WERI-Rb-1 (cell line): ENCODE results near the gene NAGK.

Experiments
- DNase-seq: peaks from one replicate; pipeline ENCODE4 v3.0.0-alpha.2; 2020
- H3K27ac ChIP-seq: fragments of 250-450 bp; sonication (Bioruptor Pico); 2 replicates; pipeline ENCODE4 v1.5.1; 2020; ENCODE audit warnings: mild to moderate bottlenecking, moderate library complexity
- H3K27me3 ChIP-seq: fragments of 250-450 bp; sonication (Bioruptor Pico); 2 replicates; pipeline ENCODE4 v1.5.1; 2021; ENCODE audit warnings: mild to moderate bottlenecking, low read depth, moderate library complexity; ENCODE audit not compliant: insufficient read depth, severe bottlenecking
- H3K36me3 ChIP-seq: fragments of 250-450 bp; sonication (Bioruptor Pico); 2 replicates; pipeline ENCODE4 v1.5.1; 2020; ENCODE audit warnings: mild to moderate bottlenecking, moderate library complexity
- H3K4me3 ChIP-seq: 2 replicates; pipeline ENCODE4 v1.5.1; 2011; ENCODE audit warnings: low read depth, mild to moderate bottlenecking, control low read depth, low read length
- H3K9me3 ChIP-seq: fragments of 250-450 bp; sonication (Bioruptor Pico); 2 replicates; pipeline ENCODE4 v1.5.1; 2021; ENCODE audit warnings: mild to moderate bottlenecking, moderate library complexity; ENCODE audit not compliant: severe bottlenecking
- CTCF ChIP-seq: IDR thresholded peaks from 2 replicates; pipeline ENCODE4 v1.5.1; 2011; ENCODE audit warnings: low read depth, mild to moderate bottlenecking, control low read depth, inconsistent platforms, low read length

NAGK gene

GRCh38 chr2:71060871-71061270, 7.6 kb upstream of the NAGK start:
- no peak for DNase-seq
- no peaks in the 10 kb centered on the region for H3K27me3 ChIP-seq
- no peak overlapping the region for H3K27ac ChIP-seq
- no peak for TF ChIP-seq CTCF
- no peaks in the 10 kb centered on the region for H3K9me3 ChIP-seq
- no peak overlapping the region for H3K4me3 ChIP-seq
- H3K36me3 ChIP-seq, result no peaks in the 10 kb centered on the region

DNA sequence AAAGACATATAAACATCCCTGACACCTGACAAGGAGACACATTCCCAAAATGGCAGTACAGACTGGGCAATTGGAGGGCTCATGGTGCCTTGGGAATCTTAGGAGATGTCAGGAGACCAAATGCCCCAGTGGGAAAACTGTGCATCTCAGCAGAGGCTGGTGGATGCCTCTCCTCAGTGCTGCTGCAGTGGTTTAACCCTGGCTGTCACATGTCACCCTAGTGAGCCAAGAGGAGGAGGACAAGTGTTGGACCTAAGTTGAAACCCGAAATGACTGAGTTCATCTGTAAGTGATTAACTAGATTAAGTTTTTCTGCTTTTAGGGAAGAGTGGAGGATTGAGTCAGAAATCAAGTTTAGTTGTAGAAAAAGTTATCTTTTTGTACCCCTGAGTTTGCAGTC, 5.2 kb upstream of the NAGK start:
- no peaks in the 10 kb centered on the region for H3K9me3 ChIP-seq
- H3K36me3 ChIP-seq, result no peaks in the 10 kb centered on the region
- no peak for DNase-seq
- no peak overlapping the region for H3K27ac ChIP-seq
- no peaks in the 10 kb centered on the region for H3K27me3 ChIP-seq
- H3K4me3 ChIP-seq, result no peak overlapping the region
- no peak for TF ChIP-seq CTCF

- H3K9me3 ChIP-seq, result no peaks in the 10 kb centered on the region
- no peaks in the 10 kb centered on the region for H3K27me3 ChIP-seq
- DNase-seq, result no peak
- no peak overlapping the region for H3K27ac ChIP-seq
- peaks cover 2% of the 10 kb centered on the region; the same call in 1 of the 2 replicates for H3K36me3 ChIP-seq
- no peak overlapping the region for H3K4me3 ChIP-seq
- TF ChIP-seq CTCF, result no peak
Observed at GRCh38 chr2:71064110-71064611, 4.3 kb upstream of the NAGK start.

GRCh38 chr2:71064754-71065621, 3.5 kb upstream of the NAGK start:
- no peak overlapping the region for H3K4me3 ChIP-seq

DNA sequence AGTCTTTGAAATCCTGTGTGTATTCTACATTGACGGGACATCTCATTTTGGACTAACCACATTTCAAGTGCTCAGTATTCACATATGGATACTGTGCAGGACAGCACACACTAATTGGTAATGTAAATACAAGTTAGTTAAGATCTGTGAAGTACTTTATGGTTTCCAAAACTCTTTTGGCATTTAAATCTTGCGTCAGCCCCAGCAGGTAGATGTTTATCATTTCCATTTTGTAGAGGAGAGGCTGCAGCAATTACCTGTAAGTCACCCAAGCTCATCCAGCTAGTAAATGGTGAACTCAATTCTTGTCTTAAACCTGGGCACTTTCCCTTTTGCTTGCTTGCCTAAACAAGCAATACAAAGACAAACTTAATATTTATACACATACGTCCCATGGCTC, 1.6 kb upstream of the NAGK start:
- Histone ChIP-seq H3K4me3 (no peak overlapping the region), H3K27me3 (no peaks in the 10 kb centered on the region), H3K9me3 (no peaks in the 10 kb centered on the region), H3K36me3 (peaks cover 15% of the 10 kb centered on the region), H3K27ac (no peak overlapping the region)
- TF ChIP-seq CTCF, result no peak
- DNase-seq, result no peak

More at GRCh38 chr2:71064754-71065621, 3.5 kb upstream of the NAGK start:
- no peaks in the 10 kb centered on the region for H3K27me3 ChIP-seq
- TF ChIP-seq CTCF, result no peak
- DNase-seq, result no peak
- no peaks in the 10 kb centered on the region for H3K9me3 ChIP-seq
- H3K27ac ChIP-seq, result no peak overlapping the region
- H3K36me3 ChIP-seq, result peaks cover 3% of the 10 kb centered on the region
